GM13977 (cell line): Measurements from ENCODE around the gene KCNMA1.

ENCODE experiments used
- DNase-seq: peaks from one replicate; pipeline ENCODE4 v3.0.0; 2012; ENCODE audit warnings: low spot score
- CTCF ChIP-seq: IDR thresholded peaks from 2 replicates; pipeline ENCODE4 v1.5.1; 2012; ENCODE audit warnings: mild to moderate bottlenecking, control low read depth; ENCODE audit not compliant: insufficient read depth; ENCODE audit errors: extremely low read depth, missing control alignments
- in situ Hi-C: fragments of 300-500 bp; cut with MboI; formaldehyde crosslinking; loops from one replicate; pipeline ENCODE4 v1.12.0; 2022; ENCODE audit warnings: low sequenced_read_pairs, low pct_unique_long_range_greater_than_20kb, mixed read lengths, inconsistent platforms; ENCODE audit not compliant: unreplicated experiment

Gene KCNMA1

GRCh38 chr10:77472146-77472545 is 165.5 kb downstream of the KCNMA1 start:
- TF ChIP-seq CTCF = no peak
- DNase-seq = no peak
- in situ Hi-C loops = no loop called here

- in situ Hi-C loops = no loop called here
- DNase-seq = no peak
- TF ChIP-seq CTCF = no peak
These were observed 166.5 kb downstream of the KCNMA1 start for GRCh38 chr10:77471069-77471536.

- in situ Hi-C loops = no loop called here
- DNase-seq = no peak
- TF ChIP-seq CTCF = no peak
These were observed 170.1 kb downstream of the KCNMA1 start for GRCh38 chr10:77467422-77467963.

GRCh38 chr10:77463967-77464745 is 173.5 kb downstream of the KCNMA1 start:
- no peak for DNase-seq
- TF ChIP-seq CTCF = no peak
- in situ Hi-C loops = no loop called here

- in situ Hi-C loops = no loop called here
- TF ChIP-seq CTCF = no peak
- no peak for DNase-seq
These were observed 174.1 kb downstream of the KCNMA1 start for GRCh38 chr10:77463499-77463898.

GRCh38 chr10:77461636-77462296 is 175.8 kb downstream of the KCNMA1 start:
- in situ Hi-C loops = no loop called here
- no peak for DNase-seq
- no peak for TF ChIP-seq CTCF
